NCI-H524 treated with DMSO at 0.1 percent for 48 hours (cell line): Measurements from ENCODE around the gene LY86.
"Not testable (repeated sequence)": the region's sequence is repeated elsewhere in the genome, so short reads cannot be mapped to it uniquely, and the experiment has no call there.

Source experiments
- DNase-seq: peaks from one replicate; lab custom pipeline; 2025; lab: John Stamatoyannopoulos, UW

The LY86 gene

DNA sequence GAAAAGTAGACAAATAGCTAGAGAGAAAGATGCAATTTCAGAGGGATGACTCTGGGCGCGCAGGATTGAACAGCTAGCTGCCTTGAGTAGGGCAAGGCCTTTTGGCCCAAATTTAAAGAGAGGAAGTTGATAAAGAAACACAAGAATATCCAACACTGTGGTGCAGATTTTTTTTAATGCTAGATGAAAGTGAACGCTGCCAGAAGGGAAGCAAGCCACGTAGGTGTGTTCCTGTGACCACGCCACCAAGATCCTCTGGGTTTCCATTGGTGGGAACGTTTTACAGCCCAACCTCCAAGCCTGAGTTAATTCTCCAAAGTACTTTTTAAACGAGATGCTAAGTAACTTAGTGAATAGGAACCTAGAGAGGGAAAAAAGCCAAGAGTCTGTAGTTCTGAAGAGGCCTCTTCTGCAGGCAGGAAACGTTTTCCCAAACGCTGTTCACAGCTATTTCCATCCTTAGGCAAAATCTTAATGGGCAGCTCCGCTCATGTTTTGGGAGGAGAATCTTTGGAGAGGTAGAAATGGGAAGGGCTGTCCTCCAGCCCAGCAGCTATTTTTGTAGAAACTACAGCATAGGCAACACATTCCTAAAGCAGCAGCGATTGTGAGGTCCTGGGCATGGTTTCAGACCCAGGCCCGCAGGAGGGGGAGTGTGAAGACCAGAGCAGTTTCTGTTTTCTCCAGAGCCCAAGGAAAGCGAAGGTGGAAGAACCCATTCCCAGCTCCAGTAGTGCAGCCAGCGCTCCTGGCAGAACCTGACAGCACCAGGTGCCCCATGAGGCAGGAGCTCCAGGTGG, 8.2 kb downstream of the LY86 start:
- no peak for DNase-seq

DNA sequence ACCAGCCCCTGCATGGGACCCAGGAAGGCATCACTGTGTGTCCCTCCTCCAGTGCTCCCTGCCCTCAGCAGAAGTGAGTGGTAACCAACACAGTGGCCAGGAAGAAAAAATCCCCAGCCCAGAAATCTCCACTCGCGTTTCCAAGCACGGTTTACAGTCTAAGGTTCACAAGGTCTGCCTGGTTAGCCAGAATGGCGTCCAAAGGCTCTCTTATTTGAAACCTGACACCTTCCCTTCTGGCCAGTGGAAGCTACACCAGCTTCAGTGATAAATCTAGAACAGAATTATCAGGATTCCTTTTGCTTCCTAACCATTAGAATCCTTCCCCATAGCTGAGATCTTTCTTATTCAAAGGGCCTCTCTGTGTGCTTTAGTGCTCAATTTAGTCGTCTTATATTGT, 9.2 kb downstream of the LY86 start:
- no peak for DNase-seq

DNA sequence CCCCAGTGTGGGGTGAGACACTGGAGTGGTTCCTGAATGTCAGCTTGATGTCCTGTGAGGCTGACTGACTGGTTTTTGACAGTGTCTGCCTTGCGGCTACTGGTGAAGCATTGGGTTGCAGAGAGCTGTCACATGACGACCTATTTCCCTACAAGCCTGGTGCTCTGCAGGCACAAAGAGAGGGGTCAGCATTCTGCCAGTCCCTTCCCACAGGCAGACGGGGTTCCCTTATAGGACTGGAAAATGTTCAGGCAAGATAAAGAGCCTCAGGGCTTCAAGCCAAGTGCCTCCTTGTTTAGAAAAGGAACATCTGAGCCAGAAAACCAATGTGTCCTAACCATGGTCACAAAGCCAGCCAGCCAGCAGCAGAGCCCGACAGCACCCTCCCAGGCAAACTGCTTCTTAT, 11.0 kb downstream of the LY86 start:
- DNase-seq: no peak

DNA sequence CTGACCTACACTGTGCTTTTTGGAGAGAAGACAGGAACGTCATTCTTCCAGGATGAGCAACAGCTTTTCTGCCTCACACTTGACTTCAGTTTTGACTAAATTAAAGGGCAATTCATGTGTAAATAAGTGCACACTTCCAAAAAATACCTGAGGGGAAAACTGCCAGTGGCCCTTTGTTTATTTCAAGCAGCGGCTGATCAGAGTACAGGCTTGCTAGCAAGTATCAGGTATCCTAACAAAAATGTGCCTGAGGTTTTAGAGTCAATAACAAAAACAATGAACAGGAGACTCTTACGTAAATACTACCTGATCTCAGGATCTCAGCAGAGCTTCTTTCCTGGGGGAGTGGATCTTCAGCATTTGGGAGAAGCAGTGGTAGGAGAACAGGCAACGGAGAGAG, 12.4 kb downstream of the LY86 start:
- no peak for DNase-seq

DNA sequence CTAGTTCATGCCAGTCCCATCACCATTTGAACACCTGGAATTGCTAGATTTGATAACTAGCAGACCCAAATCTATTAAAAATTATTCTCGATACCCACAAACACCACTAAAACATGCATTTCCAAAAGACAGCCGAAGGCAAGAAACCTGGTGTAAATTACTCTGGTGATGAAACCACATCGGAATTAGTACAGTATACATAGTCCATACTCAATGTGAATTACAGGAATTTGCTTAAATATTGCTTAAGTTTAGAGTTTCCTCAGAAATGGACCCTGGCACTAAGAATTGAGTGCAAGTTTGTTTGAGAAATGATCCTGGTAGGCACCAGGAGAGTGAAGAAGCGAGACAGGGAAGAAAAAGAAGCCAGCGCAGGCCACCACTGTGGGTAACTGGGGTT, 13.7 kb downstream of the LY86 start:
- DNase-seq: no peak

DNA sequence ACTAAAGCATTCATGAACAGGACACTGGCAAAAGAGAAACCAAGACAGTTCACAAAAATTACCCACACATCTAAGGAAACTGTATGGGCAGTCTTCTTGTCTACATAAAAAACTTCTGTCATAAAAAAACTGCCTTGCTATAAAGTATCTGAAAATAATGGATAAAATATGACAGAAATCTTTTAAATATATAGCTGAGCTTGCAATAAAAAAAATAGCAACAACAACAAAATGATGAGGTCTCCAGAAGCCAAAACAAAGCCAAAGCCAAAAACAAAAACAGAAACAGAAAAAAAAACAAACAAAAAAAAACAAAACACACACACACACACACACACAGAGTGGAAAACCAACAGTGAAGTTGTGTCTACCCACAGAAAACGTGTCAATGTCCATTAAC, 14.8 kb downstream of the LY86 start:
- DNase-seq: no peak

DNA sequence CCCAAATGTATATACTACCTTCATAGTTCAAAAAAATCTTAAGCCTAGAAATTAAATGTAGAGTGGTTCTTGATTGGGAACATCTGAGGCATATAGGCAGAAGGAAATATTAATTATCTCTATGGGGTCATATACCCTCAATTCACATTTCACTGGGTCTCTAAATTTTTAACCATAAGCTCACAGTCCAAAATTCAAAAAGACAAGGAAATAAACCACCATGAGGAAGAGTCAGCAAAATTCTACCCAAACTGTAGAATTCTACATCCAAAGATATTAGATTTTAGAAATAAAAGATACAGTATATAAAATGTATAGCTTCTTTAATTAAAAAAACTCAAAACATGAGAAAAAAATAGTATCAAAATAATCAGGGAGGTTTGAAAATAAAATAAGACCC, 15.5 kb downstream of the LY86 start:
- DNase-seq: no peak

DNA sequence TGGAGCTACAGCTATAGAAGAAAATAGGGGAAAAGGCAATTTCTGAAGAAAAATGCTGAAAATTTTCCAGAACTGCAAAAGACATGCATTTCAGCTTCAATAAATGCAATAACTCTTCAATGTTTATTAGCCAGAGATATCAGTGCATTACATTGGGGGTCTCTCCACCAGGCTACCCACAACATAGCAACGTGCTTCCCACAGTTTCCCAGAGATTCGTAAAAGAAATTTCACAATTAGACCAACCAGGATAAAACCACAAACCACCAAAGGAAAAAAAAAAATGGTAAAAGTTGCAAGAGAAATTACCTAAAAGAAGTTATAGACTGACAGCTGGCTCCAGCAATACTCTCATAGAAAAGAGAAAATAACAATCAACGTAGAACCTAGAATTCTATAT, 16.0 kb downstream of the LY86 start:
- DNase-seq: no peak

DNA sequence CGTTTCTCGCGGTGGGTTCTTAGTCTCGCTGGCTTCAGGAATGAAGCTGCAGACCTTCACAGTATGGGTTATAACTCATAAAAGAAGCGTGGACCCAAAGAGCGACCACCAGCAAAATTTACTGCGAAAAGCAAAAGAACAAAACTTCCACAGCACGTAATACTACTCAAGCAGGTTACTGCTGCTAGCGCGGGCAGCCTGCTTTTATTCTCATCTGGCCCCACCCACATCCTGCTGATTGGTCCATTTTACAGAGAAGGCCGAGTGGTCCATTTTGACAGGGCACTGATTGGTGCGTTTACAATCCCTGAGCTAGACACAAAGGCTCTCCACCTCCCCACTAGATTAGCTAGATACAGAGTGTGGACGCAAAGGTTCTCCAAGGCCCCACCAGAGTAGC, 17.4 kb downstream of the LY86 start:
- DNase-seq: no peak

DNA sequence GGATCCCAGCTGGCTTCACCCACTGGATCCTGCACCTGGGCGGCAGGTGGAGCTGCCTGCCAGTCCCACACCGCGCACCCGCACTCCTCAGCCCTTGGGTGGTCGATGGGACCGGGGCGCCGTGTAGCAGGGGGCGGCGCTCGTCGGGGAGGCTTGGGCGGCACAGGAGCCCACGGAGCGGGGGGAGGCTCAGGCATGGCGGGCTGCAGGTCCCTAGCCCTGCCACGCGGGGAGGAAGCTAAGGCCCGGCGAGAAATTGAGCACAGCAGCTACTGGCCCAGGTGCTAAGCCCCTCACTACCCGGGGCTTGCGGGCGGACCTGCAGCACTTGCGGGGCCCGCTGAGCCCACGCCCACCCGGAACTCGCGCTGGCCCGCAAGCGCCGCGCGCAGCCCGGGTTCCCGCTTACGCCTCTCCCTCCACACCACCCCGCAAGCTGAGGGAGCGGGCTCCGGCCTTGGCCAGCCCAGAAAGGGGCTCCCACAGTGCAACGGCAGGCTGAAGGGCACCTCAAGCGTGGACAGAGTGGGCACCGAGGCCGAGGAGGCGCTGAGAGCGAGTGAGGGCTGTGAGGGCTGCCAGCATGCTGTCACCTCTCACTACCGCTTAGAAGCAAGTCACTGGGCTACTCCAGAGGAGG, 18.0 kb downstream of the LY86 start:
- DNase-seq: not testable (repeated sequence)

DNA sequence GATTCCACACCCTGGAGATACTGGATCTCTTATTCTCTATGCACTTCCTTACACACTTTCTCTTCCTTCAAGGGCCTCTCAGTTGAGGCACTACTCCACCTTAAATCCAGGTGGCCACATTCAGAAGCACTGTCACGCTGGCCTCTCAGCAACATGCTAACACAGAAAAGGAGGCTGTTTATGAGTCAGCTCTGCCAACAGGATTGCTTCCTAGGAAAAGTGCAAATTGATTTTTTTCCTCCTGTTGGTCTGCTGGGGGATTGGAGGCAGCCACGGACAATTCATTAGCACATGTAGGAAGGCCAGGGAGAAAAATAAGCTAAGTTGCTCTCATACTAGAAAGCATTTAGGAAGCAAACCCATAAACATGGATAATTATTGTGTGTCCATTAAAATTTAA, 20.9 kb downstream of the LY86 start:
- no peak for DNase-seq

DNA sequence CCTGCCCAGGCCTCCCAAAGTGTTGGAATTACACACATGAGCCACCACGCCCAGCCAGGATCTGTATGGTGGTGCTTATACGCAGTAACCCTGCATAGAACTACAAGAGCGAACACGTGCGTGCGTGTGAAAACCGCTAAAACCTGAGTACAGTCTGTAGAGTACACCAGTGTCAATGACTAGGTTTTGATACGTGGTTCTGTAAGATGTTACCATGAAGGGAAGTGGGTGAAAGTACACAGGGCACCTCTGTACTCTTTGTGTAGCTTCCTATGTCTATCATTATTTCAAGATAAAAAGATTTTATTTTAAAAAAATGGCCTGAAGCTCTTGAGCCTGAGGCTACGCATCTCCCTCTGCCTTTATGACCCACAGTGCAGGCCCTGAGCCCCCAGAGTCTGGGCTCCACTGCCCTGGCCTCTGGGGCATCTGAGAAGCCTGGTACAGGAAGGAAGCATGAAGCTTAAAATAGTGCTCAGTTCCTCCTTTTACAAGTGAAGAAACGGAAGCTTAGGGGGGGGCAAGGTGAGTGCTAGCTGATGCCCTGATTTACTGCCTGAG, 21.6 kb downstream of the LY86 start:
- no peak for DNase-seq

DNA sequence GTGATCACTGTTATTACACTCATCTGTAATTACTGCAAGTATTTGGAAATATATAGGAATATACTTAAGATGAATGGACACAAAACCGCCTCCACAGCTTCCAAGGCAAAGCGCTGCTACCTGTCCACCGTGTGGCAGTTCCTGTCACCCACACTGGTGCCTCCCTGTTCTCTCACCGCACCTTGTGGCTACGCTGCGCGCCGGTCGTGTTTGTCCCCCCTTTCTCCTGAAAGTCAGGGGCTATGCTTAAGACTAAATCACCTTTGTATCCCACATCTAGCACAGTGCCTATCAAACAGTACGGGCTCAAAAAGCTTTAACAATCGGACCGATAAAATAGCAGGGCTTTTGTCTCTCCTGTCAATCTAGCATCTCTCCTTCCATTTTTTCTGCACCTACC, 23.0 kb downstream of the LY86 start:
- no peak for DNase-seq

DNA sequence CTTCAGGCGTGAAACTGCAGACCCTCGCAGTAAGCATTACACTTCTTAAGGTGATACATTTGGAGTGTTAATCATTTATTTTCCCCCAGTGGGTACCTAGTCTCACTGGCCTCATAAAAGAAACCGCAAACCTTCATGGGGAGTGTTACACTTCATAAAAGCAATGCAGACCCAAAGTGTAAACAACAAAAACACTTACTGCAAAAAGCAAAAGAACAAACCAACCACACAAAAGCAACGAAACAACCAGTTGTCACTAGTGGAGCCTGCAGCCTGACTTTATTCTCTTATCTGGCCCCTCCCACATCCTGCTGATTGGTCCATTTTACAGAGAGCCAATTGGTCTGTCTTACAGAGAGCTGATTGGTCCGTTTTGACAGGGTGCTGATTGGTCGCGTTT, 23.8 kb downstream of the LY86 start:
- no peak for DNase-seq

DNA sequence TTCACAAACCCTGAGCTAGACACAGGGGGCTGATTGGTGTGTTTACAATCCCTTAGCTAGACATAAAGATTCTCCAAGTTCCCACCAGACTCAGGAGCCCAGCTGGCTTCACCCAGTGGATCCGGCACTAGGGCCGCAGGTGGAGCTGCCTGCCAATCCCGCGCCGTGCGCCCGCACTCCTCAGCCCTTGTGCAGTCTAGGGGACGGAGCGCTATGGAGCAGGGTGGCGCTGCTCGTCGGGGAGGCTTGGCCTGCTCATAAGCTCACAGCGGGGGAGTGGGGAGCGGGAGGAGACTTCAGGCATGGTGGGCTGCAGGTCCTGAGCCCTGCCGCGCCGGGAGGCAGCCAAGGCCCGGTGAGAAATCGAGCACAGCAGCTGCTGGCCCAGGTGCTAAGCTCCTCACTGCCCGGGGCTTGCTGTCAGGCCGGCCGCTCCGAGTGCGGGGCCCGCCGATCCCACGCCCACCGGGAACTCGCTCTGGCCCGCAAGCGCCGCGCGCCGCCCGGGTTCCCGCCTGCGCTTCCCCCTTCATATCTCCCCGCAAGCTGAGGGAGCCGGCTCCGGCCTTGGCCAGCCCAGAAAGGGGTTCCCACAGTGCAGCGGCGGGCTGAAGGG, 24.7 kb downstream of the LY86 start:
- DNase-seq: not testable (repeated sequence)

DNA sequence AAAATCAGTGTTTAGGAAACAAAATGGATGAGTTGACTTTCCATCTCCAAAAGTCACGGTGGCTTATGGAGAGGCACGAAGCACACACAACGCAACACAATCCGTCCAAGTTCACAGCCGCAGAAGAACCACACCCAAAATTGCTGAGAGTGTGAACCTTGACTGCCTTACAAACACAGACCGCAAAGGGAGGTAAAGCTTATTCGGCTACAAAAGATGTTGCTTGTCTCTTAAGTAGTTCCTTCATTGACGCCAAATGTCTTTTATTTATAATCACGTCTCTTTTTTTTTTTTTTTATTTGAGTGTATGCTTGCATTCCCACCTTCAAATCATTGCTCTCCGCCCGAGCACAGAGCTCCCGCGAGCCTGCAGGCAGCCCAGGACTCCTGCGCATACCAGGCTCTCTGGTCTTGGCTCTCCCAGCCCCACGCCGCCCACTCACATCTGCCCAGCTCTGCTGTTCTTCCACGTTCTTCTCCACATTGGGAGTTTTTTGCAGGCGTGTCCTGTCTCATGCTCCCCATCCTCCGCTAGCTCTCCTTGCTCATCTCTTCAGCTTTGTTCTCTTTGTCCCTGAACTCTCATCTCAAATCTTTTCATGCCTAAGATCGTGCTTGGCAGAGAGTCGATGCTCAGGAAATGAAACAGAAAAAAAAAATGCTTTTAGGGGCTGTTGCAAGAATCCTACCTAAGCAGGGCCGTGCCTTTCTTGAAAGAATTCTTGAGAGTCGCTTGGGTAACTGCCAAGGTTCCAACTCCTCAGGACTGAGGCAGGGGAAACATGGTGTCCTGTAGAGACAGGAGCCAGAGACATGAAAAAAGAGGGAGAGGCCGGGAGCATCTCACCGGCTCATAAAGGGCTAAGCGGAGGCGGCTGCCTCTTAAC, 25.8 kb downstream of the LY86 start:
- DNase-seq: no peak

DNA sequence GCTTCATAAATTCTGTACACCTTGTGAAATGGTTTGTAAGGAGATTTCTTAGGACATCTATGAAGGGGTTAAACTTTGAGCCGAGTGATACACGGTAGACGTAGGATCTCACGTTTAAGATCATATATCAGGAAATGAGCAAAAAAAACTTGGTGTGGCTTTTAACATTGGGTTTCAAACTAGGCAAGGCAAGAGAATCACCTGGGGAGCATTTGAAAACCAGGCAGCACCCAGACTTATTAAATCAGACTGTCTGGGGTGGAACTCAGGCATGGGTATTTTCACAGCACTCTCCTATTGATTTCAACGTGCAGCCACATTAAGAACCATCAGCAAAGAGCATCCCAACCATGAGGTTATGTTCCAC, 26.4 kb downstream of the LY86 start:
- no peak for DNase-seq

DNA sequence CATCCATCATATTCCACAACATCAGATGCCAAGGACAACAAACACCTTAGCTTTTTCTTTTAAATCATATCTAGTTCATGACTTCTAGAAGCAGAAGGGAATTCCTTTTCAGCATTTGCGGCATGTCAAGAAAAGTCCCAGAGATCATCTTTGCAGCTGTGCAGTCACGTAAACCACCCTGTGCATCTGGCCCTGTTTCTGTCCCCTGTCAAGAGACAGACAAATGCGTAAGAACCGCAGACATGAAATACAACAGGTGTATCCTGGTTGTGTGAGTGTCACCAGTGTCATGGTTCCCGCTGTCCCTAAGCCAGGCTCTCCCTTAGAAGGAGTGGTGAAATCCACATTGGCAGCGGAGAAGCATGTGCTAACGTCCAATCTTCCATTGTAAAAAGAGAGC, 28.1 kb downstream of the LY86 start:
- DNase-seq: no peak

DNA sequence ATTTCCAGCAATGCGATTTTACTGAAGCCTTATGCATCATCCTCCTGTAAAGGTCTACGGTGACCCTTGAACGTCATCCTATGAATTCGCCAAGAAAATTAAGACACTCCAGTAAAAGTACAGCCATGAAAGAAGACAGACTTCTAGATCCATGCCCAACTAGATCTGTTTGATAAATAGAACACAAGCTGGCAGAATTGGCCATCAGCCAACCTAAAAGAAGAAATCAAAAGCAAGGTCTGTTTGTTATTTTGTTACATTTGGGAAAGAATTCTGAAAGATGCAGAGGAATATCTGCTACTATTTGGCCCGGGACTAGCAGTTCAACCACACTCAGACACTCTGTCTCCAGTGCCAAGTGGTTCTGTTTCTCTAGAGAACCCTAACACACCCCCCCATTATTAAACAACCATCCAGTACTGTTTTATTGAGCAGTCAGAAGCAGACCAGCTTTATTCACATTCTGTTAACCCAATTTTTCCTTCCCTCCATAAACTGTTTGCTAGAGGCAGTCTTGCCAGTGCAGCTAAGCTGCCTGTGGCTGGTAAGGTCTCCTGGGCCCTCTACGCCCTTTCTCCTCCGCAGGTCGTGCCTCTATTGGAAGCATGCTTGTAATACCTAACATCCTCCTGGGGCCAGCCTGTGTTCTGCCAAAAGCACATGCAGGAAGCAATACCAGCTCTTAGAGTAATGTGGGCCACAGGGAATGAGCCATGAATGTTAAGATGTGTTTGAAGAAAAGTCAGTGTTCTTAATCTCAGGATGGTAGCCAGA, 30.7 kb downstream of the LY86 start:
- no peak for DNase-seq

DNA sequence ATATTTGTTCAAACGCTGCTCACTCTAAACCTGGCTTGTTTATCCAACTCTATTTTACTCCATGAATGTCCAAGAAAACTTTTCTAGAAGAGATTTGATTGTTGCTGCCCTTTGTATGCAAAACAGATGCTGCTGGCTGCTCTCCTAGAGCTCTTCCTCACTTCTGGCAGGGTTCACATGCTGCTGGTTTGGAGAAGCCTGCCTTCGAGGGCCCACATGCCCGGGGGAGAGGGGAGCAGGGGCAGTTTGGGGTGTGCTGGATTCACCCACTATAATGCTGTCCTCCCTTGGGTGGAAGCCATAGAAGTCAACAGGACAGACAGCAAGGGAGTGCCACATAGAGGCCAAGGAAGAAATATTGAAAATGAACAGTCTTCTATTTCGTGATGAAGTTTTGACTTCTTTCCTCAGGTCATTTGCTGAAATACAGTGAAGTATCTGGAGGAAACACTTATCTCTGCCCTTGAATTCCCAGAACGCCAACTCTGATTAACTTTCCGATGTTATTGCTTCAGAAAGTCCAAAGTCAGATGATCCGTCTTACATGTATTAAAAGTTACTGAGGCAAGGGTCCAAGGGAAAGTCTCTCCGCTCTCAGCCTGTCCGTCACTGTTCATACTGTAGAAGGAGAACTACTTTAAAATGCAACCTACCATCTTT, 32.4 kb downstream of the LY86 start:
- no peak for DNase-seq

DNA sequence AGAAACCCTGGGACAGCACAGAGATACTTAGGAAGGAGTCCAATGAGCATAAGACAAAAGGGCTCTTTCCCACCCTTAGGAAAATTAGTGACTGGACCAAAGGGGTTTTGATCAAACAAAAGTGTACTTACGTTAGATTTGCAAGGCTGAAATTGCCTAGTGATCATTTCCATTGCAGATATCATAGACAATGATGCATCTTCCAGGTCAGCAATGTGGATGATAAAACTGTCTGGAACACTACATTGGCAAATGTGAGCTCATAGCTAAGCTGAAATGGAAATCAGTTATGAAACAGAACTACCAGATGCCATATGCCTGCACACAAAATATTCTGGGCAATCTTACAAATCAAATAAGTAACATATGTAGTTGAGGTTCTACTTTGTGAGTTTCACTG, 34.0 kb downstream of the LY86 start:
- no peak for DNase-seq
